MCF 10A (cell line): ENCODE data around the gene CHRM5. TPM values are rescaled to one million over a fixed set of nuclear protein-coding genes. Genes with fewer than 3 reads are reported as not detected.

ENCODE experiments used
- BruUV-seq: library from RNA; stranded (reverse); fragments of 400-500 nt; replicated peaks from 2 replicates; lab custom pipeline; 2021; lab: Mats Ljungman, UMichigan
- CTCF ChIA-PET: fragments of 300-600 bp; sonication (Branson Sonifier 250); formaldehyde crosslinking; extraction: SDS; loops from one replicate; lab custom pipeline; 2021; ENCODE audit warnings: antibody characterized with exemption, inconsistent platforms; lab: Yijun Ruan, JAX
- POLR2A ChIA-PET: fragments of 300-600, 350-650 bp; sonication (Branson Sonifier 250); formaldehyde crosslinking; extraction: SDS; loops from one replicate; lab custom pipeline; 2020; ENCODE audit warnings: antibody characterized with exemption, inconsistent platforms; lab: Yijun Ruan, JAX
- DNase-seq: peaks from one replicate; pipeline ENCODE4 v3.0.0-alpha.2; 2018; ENCODE audit not compliant: unreplicated experiment
- H3K27ac Mint-ChIP-seq: one replicate; pipeline ENCODE4 v1.8.0; 2022; ENCODE audit warnings: mild to moderate bottlenecking, low read depth, mixed read lengths; ENCODE audit not compliant: unreplicated experiment
- H3K27me3 Mint-ChIP-seq: one replicate; pipeline ENCODE4 v1.8.0; 2022; ENCODE audit warnings: mixed read lengths; ENCODE audit not compliant: insufficient read depth, unreplicated experiment
- H3K36me3 Mint-ChIP-seq: one replicate; pipeline ENCODE4 v1.8.0; 2022; ENCODE audit warnings: mild to moderate bottlenecking, moderate library complexity, mixed read lengths; ENCODE audit not compliant: insufficient read depth, unreplicated experiment
- H3K4me1 Mint-ChIP-seq: one replicate; pipeline ENCODE4 v1.8.0; 2022; ENCODE audit warnings: mixed read lengths; ENCODE audit not compliant: insufficient read depth, unreplicated experiment
- H3K4me3 Mint-ChIP-seq: one replicate; pipeline ENCODE4 v1.8.0; 2022; ENCODE audit warnings: mild to moderate bottlenecking, moderate library complexity, mixed read lengths; ENCODE audit not compliant: unreplicated experiment
- H3K9me3 Mint-ChIP-seq: one replicate; pipeline ENCODE4 v1.8.0; 2022; ENCODE audit warnings: mixed read lengths; ENCODE audit not compliant: unreplicated experiment
- intact Hi-C: fragments of 100-400 bp; cut with micrococcal nuclease; formaldehyde crosslinking; loops from 2 replicates; pipeline ENCODE4 v1.14.1; 2022
- total RNA-seq: library from RNA; stranded (reverse); gene quantifications from 2 replicates; pipeline ENCODE4 v1.2.3, GENCODE V29; 2022
- TF ChIP-seq, protein P1 (sequence below): fragments of 200-600 bp; IDR thresholded peaks from one replicate; pipeline ENCODE4 v1.8.0; 2022; ENCODE audit warnings: antibody characterized with exemption, mild to moderate bottlenecking; ENCODE audit not compliant: unreplicated experiment

CHRM5 gene
- total RNA-seq, 1 experiment from 2014 or later: not detected

DNA sequence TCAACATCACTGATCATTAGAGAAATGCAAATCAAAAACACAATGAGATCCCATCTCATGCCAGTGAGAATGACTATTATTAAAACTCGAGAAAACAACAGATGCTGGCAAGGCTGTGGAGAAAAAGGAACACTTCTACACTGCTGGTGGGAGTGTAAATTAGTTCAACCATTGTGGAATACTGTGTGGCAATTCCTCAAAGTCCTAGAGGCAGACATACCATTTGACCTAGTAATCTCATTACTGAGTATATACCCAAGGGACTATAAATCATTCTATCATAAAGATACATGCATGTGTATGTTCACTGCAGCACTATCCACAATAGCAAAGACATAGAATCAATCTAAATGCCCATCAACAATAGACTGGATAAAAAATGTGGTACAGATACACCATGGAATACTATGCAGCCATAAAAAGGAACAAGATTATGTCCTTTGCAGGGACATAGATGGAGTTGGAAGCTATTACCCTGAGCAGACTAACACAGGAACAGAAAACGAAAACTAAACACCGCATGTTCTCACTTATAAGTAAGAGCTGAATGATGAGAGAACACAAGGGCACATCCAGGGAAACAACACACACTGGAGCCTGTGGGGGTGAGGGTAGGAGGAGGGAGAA is 85.9 kb downstream of the CHRM5 start:
- Mint-ChIP-seq H3K27ac (no peak overlapping the region), H3K9me3 (peaks cover 15% of the 10 kb centered on the region), H3K27me3 (peaks cover 11% of the 10 kb centered on the region), H3K4me3 (no peak overlapping the region), H3K4me1 (peaks cover 3% of the 10 kb centered on the region), H3K36me3 (no peaks in the 10 kb centered on the region)
- CTCF ChIA-PET: interaction anchor here (0.6 kb wide), 1 partner anchor 25 kb away, joined by 7 read pairs; no protein-coding TSS in a partner anchor
- POLR2A ChIA-PET: no interaction called here
- DNase-seq: no peak
- BruUV-seq: no TSS peak
- TF ChIP-seq, protein P1, sequence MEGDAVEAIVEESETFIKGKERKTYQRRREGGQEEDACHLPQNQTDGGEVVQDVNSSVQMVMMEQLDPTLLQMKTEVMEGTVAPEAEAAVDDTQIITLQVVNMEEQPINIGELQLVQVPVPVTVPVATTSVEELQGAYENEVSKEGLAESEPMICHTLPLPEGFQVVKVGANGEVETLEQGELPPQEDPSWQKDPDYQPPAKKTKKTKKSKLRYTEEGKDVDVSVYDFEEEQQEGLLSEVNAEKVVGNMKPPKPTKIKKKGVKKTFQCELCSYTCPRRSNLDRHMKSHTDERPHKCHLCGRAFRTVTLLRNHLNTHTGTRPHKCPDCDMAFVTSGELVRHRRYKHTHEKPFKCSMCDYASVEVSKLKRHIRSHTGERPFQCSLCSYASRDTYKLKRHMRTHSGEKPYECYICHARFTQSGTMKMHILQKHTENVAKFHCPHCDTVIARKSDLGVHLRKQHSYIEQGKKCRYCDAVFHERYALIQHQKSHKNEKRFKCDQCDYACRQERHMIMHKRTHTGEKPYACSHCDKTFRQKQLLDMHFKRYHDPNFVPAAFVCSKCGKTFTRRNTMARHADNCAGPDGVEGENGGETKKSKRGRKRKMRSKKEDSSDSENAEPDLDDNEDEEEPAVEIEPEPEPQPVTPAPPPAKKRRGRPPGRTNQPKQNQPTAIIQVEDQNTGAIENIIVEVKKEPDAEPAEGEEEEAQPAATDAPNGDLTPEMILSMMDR: no peak
- intact Hi-C loops: no loop called here

DNA sequence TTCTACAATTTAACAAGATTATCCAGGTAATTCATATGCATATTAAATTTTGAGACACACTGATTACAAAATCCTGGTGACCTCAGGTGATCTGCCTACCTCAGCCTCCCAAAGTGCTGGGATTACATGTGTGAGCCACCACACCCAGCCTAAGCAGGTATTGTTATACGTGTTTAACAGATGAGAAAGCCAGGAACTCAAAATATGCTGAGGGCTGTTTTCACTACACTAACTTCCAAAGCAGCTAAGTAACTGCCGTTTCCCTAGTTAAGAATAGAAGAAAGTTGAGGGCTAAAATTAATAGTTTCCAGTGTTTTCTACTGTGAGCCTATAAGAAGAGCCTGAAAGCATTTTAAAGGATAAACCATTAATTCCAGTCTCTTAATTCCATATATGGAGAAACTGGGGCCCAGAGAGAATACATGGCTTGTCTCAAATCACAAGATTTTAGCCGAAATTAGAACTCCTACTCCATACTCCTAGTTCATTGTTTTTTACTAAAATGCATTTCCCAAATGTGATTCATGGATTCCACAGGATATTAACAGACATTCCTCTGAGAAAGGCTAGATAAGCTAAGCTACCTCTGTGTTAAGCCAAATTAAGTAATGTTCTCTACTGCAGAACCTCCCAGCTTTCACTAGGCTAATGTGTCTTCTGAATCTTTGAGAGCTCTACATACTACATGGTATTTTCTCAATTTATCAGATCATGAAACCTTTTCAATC is 87.7 kb downstream of the CHRM5 start:
- TF ChIP-seq, protein P1: no peak
- CTCF ChIA-PET: no interaction called here
- intact Hi-C loops: no loop called here
- no peak overlapping the region for H3K27ac Mint-ChIP-seq
- no peak overlapping the region for H3K4me3 Mint-ChIP-seq
- no peaks in the 10 kb centered on the region for H3K4me1 Mint-ChIP-seq
- BruUV-seq: no TSS peak
- peaks cover 9% of the 10 kb centered on the region for H3K9me3 Mint-ChIP-seq
- H3K27me3 Mint-ChIP-seq: peaks cover 8% of the 10 kb centered on the region
- DNase-seq: no peak
- POLR2A ChIA-PET: no interaction called here
- H3K36me3 Mint-ChIP-seq: no peaks in the 10 kb centered on the region

DNA sequence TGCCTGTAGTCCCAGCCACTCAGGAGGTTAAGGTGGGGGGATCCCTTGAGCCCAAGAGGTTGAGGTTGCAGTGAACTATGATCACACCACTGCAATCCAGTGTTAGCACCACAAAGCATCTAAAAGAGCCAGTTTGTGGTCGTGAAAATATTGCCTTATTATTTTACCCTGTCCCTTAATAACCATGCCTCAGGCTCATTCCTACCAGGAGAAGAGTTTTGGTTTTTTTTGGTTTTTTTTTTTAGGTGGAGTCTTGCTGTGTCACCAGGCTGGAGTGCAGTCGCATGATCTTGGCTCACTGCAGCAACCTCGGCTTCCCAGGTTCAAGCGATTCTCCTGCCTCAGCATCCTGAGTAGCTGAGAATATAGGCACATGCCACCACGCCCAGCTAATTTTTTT is 88.6 kb downstream of the CHRM5 start:
- H3K27ac Mint-ChIP-seq: no peak overlapping the region

DNA sequence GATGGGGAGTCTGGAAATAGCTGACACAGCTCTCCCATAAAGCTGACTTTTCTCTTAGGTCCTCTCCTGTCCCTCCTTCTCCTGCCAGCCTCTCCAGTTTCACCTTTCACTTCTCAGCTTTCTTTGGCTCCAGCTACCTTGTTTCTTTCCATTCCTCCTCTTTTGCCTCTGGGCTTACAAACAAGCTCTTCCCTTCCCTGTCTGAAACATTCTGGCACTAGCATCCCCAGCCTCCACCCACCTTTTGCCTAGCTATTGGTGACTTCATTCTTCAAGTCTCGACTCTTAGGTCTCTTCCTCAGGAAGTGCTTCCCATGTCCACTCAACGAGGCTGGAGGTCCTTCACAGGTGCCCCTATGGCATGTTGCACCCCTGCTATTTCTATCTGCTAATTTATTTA is 91.2 kb downstream of the CHRM5 start:
- Mint-ChIP-seq H3K27ac (no peak overlapping the region), H3K4me3 (no peak overlapping the region), H3K9me3 (no peaks in the 10 kb centered on the region), H3K4me1 (peaks cover 6% of the 10 kb centered on the region), H3K27me3 (no peaks in the 10 kb centered on the region), H3K36me3 (no peaks in the 10 kb centered on the region)
- ChIA-PET POLR2A (interaction anchor here (1.1 to 1.5 kb wide), 2 partner anchors 20 to 166 kb away, joined by 4 read pairs; partner anchors contain the start of gene AVEN), CTCF (interaction anchor here (0.6 to 6.4 kb wide), 4 partner anchors 11 to 281 kb away, joined by 3 to 64 read pairs (median 4); partner anchors contain the start of gene KATNBL1)
- no peak for DNase-seq
- intact Hi-C loops: no loop called here
- BruUV-seq: no TSS peak
- TF ChIP-seq, protein P1: no peak

More for the DNA sequence above, 88.6 kb downstream of the CHRM5 start:
- no TSS peak for BruUV-seq
- peaks cover 3% of the 10 kb centered on the region for H3K4me1 Mint-ChIP-seq
- intact Hi-C loops: no loop called here
- TF ChIP-seq, protein P1: no peak
- CTCF ChIA-PET: interaction anchor here (0.9 kb wide), 1 partner anchor 154 kb away, joined by 3 read pairs; no protein-coding TSS in a partner anchor
- POLR2A ChIA-PET: no interaction called here
- H3K36me3 Mint-ChIP-seq: no peaks in the 10 kb centered on the region
- DNase-seq: no peak
- no peak overlapping the region for H3K4me3 Mint-ChIP-seq
- H3K27me3 Mint-ChIP-seq: no peaks in the 10 kb centered on the region
- H3K9me3 Mint-ChIP-seq: no peaks in the 10 kb centered on the region
